ENCODE results near the gene TMEM33. TPM values are rescaled to one million over a fixed set of nuclear protein-coding genes. Genes with fewer than 3 reads are reported as not detected.

The TMEM33 gene
- total RNA-seq, 2 donors from 2014 or later = 22.1 to 26.0 TPM

DNA sequence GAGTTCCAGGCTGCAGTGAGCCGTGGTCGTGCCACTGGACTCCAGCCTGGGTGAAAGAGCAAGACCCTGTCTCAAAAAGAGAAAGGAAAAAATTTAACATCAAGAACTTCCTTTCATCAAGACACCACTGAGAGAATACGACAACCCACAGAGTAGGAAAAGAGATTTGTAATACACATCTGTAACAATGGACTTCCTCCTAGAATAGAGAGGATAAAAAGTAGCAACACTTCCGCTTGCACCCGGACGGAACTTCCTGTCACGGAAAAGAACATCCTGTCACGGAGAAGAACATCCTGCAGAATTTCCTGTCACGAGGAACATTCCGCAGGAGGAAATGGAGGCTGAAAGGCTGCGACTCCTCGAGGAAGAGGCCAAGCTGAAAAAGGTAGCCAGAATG is 46.2 kb downstream of the TMEM33 start, which contains the start of gene DCAF4L1:
Gene DCAF4L1 (plus strand): TSS at position 301 of the 400 bp plus-strand sequence. CDS start 37 bp downstream, at position 338.
- DNase-seq = no peak
- intact Hi-C loops (cut with DNase I) = no loop called here
- Histone ChIP-seq H3K36me3 (replicated peaks in 1 of 2; ENCODE audit: insufficient read depth in 1 of 2, low read depth in 2 of 2) (no peaks in the 10 kb centered on the region), H3K27me3 (no peaks in the 10 kb centered on the region), H3K27ac (no peak within 1 kb of the TSS), H3K9me3 (no peaks in the 10 kb centered on the region), H3K4me1 (no peaks in the 10 kb centered on the region), H3K4me3 (no peak within 1 kb of the TSS)
- ATAC-seq = no peak
- TF ChIP-seq, protein P1, sequence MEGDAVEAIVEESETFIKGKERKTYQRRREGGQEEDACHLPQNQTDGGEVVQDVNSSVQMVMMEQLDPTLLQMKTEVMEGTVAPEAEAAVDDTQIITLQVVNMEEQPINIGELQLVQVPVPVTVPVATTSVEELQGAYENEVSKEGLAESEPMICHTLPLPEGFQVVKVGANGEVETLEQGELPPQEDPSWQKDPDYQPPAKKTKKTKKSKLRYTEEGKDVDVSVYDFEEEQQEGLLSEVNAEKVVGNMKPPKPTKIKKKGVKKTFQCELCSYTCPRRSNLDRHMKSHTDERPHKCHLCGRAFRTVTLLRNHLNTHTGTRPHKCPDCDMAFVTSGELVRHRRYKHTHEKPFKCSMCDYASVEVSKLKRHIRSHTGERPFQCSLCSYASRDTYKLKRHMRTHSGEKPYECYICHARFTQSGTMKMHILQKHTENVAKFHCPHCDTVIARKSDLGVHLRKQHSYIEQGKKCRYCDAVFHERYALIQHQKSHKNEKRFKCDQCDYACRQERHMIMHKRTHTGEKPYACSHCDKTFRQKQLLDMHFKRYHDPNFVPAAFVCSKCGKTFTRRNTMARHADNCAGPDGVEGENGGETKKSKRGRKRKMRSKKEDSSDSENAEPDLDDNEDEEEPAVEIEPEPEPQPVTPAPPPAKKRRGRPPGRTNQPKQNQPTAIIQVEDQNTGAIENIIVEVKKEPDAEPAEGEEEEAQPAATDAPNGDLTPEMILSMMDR (IDR thresholded peaks at IDR 0.05) = no peak
- no peak for TF ChIP-seq POLR2A (IDR thresholded peaks at IDR 0.05)
- 84 to 89% methylated on average over 12 of the region's 12 CpGs for WGBS, 2 donors

DNA sequence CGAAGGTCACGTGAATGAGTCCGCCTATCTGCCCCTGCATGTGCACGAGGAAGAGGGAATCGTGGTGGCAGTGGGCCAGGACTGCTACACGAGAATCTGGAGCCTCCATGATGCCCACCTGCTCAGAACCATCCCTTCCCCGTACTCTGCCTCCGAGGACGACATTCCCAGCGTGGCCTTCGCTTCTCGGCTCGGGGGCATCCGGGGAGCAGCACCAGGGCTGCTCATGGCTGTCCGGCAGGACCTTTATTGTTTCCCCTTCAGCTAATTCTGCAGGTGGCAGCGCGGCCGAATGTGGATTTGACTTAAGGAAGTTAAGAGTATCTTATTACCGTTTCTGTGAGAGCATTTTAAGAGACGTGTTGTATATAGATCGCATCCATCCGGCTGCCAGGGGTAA is 47.5 kb downstream of the TMEM33 start:
- H3K27ac ChIP-seq = no peak overlapping the region
- ATAC-seq (no peak), DNase-seq (no peak)
- WGBS, 2 donors = 85 to 89% methylated on average over 22 of the region's 22 CpGs
- no peaks in the 10 kb centered on the region for H3K36me3 ChIP-seq (replicated peaks in 1 of 2; ENCODE audit: insufficient read depth in 1 of 2, low read depth in 2 of 2)
- no peak overlapping the region for H3K4me3 ChIP-seq
- intact Hi-C loops (cut with DNase I) = no loop called here
- no peaks in the 10 kb centered on the region for H3K4me1 ChIP-seq
- no peaks in the 10 kb centered on the region for H3K27me3 ChIP-seq
- TF ChIP-seq, protein P1 (IDR thresholded peaks at IDR 0.05) = no peak
- no peak for TF ChIP-seq POLR2A (IDR thresholded peaks at IDR 0.05)
- H3K9me3 ChIP-seq = no peaks in the 10 kb centered on the region

DNA sequence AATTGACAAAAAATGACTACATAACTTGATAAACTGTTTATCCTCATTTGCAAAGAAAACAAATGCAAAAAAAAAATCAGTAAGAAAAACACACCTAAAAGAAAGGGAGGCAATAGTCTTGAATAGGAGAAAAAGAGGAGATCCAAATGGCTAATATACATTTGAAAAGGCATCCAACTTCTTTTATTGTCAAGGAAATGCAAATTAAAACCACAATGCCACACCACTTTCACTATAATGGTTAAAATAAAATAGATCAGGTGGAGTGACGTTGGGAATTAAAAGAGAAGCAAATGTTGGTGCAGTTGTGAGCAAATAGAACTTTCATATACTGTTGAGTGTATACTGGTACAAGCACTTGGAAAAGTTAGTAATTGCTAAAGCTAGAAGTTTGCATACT is 49.9 kb downstream of the TMEM33 start:
- Histone ChIP-seq H3K4me3 (no peak overlapping the region), H3K27ac (no peak overlapping the region), H3K27me3 (no peaks in the 10 kb centered on the region), H3K4me1 (peaks cover 7% of the 10 kb centered on the region), H3K36me3 (replicated peaks in 1 of 2; ENCODE audit: insufficient read depth in 1 of 2, low read depth in 2 of 2) (no peaks in the 10 kb centered on the region), H3K9me3 (no peaks in the 10 kb centered on the region)
- TF ChIP-seq, protein P1 (IDR thresholded peaks at IDR 0.05) = no peak
- no peak for TF ChIP-seq POLR2A (IDR thresholded peaks at IDR 0.05)
- intact Hi-C loops (cut with DNase I) = no loop called here
- DNase-seq = no peak
- 39 to 42% methylated on average over 1 of the region's 1 CpG for WGBS, 2 donors
- no peak for ATAC-seq

DNA sequence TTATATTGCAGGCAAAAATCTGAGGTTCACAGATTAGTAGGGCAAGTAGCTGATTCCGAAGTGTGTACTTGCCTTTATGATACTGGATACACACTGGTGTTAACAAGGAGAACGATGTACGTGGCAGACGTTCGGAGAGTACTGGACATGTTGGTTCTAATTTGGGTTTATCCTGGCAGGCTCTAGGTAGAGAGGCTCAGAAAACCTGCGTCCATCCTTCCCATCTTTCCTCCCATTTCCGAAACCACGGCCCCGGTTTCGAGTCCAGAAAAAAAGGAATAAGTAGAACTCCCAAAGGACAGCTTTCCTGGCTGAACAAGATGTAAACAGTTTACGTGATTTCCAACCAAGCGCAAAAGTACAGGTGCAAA is 54.8 kb downstream of the TMEM33 start:
- DNase-seq (no peak), ATAC-seq (peak; percentile 10)
- Histone ChIP-seq H3K27ac (peak overlapping the region; percentile 66 to 88 (median 78)), H3K27me3 (no peaks in the 10 kb centered on the region), H3K36me3 (replicated peaks in 1 of 2; ENCODE audit: insufficient read depth in 1 of 2, low read depth in 2 of 2) (no peaks in the 10 kb centered on the region), H3K4me3 (peak overlapping the region; percentile 68 to 93), H3K4me1 (peaks cover 21% of the 10 kb centered on the region), H3K9me3 (no peaks in the 10 kb centered on the region)
- intact Hi-C loops (cut with DNase I) = no loop called here
- TF ChIP-seq, protein P1 (IDR thresholded peaks at IDR 0.05) = no peak
- TF ChIP-seq POLR2A (IDR thresholded peaks at IDR 0.05) = no peak
- WGBS, 2 donors = 0% methylated on average over 12 of the region's 12 CpGs

DNA sequence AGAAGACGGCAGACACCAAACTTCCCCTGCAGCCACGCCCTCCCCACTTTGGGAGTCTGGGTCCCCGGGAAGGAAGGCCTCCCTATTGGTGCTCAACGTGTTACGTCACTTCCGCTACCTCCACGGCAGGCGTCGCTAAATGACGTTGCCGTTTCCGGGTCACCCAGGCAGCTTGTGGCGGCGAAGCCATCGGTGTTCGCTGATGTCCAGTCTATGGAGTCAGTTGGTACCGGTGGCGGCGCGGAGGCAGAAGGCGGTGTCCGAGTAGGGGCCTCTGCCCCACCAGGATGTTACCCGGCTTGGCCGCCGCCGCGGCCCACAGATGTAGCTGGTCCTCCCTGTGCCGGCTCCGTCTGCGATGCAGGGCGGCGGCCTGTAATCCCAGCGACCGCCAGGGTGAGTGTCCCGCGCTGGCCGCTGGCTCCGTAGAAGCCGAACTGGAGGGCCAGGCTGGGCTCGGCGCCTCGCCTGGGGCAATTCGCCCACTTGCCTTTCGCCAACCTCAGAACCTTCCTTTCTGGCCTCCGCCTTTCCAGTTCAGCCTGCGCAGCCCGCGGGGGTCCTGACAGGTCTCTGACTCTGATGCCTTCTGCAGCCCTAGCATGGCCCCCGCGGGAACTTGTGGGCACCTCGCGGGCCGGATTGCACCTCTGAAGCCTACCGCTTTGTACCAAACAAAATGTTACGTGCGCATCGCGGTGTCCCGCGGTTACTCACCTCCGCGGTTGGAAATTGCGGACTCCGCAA is 55.3 kb downstream of the TMEM33 start, which contains the start of gene SLC30A9:
Gene SLC30A9 (plus strand): TSS at position 166 of the 747 bp plus-strand sequence. CDS start 122 bp downstream, at position 288.
- peak within 1 kb of the TSS; percentile 68 to 93 for H3K4me3 ChIP-seq
- peak within 1 kb of the TSS; percentile 66 to 88 (median 78) for H3K27ac ChIP-seq
- DNase-seq (peak; percentile 94 to 97 (median 95)), ATAC-seq (peak; percentile 100)
- TF ChIP-seq, protein P1 (IDR thresholded peaks at IDR 0.05) = peak in 6 of 7 experiments; percentile 21 to 57 (median 40)
- TF ChIP-seq POLR2A (IDR thresholded peaks at IDR 0.05) = peak; percentile 69 to 85 (median 85)
- H3K4me1 ChIP-seq = peaks cover 21% of the 10 kb centered on the region
- H3K36me3 ChIP-seq (replicated peaks in 1 of 2; ENCODE audit: insufficient read depth in 1 of 2, low read depth in 2 of 2) = no peaks in the 10 kb centered on the region
- no peaks in the 10 kb centered on the region for H3K9me3 ChIP-seq
- intact Hi-C loops (cut with DNase I) = no loop called here
- WGBS, 2 donors = 0 to 1% methylated on average over 13 to 64 of the region's 64 CpGs
- H3K27me3 ChIP-seq = no peaks in the 10 kb centered on the region
